K562 treated with DMSO at 1 percent for 4 hours (cell line): ENCODE results near the gene ODF2L. TPM values are rescaled to one million over a fixed set of nuclear protein-coding genes. Genes with fewer than 3 reads are reported as not detected.

Source experiments
- total RNA-seq: library from RNA; unstranded; fragments of 300-600 nt; gene quantifications from 2 replicates; pipeline ENCODE4 v1.2.3, GENCODE V29; 2022; ENCODE audit not compliant: insufficient read depth

ODF2L gene, protein sequence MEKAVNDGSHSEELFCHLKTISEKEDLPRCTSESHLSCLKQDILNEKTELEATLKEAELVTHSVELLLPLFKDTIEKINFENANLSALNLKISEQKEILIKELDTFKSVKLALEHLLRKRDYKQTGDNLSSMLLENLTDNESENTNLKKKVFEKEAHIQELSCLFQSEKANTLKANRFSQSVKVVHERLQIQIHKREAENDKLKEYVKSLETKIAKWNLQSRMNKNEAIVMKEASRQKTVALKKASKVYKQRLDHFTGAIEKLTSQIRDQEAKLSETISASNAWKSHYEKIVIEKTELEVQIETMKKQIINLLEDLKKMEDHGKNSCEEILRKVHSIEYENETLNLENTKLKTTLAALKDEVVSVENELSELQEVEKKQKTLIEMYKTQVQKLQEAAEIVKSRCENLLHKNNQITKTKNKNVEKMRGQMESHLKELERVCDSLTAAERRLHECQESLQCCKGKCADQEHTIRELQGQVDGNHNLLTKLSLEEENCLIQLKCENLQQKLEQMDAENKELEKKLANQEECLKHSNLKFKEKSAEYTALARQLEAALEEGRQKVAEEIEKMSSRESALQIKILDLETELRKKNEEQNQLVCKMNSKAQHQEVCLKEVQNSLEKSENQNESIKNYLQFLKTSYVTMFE
- 1.1 and 2.0 TPM in 2 replicates for total RNA-seq

DNA sequence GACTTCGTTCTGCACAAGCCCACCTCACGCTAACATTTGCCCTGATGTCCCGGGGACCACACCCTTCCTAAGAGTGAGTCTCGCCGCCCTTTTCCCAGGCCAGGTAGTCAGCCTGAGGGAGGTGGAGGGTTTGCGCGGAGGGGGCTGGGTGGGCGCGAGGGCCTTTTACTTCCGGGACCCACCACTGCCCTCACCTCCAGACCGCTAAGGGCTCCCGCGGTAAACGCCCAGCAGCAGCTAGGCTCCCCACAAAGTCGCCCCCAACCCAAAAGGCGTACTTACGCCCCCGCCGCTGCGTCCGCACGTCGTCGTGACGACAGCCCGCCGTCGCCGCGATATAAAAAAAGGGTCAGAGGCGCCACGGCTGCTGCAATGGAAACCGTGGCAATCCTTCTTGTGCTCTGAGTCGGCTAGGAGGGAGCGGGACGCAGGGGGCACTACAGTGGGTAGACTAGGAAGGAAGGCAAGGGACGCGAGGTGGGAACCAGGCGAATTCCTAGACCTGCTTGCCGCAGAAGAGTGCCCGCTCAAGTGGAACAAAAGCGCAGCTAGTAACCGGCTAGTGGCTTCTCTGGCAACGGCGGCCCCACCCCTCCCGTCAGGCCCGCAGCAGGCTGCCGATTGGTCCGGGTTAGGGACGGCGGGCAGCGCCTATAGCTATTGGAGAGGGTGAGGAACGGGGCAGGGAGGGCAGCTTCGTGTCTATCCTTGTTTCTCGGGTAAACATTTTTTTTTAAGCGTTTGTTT is at the start of gene ODF2L:
Gene ODF2L, minus strand, starts transcription at position 573 of the 747 bp plus-strand sequence. CDS start 9,296 bp downstream, outside the sequence.

DNA sequence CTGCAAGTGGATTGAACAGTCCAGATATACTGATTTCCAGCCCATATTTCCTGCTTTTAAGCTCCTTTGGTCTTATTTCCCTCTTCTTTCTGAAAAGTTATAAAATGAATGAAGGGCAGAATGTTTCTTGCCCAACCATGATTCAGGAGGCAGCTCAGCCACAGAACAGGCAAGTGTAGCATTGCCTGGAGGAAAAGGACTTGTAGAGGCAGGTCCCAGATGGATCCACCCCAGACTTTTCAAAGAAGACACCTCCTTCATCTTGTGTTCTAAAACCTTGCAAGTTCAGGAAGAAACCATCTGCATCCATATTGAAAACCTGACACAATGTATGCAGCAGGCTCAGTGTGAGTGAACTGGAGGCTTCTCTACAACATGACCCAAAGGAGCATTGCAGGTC is 27.8 kb upstream of the ODF2L start, which contains the start of gene CLCA2:
Gene CLCA2, plus strand, starts transcription at position 299 of the 400 bp plus-strand sequence. Its CDS starts 77 bp downstream, at position 376.

Other genes with a start within 250 kb of the ODF2L start
- gene COL24A1, start 239.6 kb downstream of the ODF2L start, total RNA-seq = not detected in 2 replicates
- gene CLCA2, start 27.8 kb upstream of the ODF2L start, total RNA-seq = not detected in 2 replicates
- 0.30 TPM in 1 of 2 replicates, not detected in the other for gene CLCA1, start 72.6 kb upstream of the ODF2L start, total RNA-seq
- gene CLCA4, start 150.8 kb upstream of the ODF2L start, total RNA-seq = not detected in 2 replicates